DMS153 treated with DMSO at 0.1 percent for 48 hours (cell line): ENCODE measurements around the gene CCSER1.
"Not testable (repeated sequence)": the region's sequence is repeated elsewhere in the genome, so short reads cannot be mapped to it uniquely, and the experiment has no call there.

Experiments used
- DNase-seq: peaks from one replicate; lab custom pipeline; 2025; ENCODE audit not compliant: unreplicated experiment; lab: John Stamatoyannopoulos, UW

The CCSER1 gene

DNA sequence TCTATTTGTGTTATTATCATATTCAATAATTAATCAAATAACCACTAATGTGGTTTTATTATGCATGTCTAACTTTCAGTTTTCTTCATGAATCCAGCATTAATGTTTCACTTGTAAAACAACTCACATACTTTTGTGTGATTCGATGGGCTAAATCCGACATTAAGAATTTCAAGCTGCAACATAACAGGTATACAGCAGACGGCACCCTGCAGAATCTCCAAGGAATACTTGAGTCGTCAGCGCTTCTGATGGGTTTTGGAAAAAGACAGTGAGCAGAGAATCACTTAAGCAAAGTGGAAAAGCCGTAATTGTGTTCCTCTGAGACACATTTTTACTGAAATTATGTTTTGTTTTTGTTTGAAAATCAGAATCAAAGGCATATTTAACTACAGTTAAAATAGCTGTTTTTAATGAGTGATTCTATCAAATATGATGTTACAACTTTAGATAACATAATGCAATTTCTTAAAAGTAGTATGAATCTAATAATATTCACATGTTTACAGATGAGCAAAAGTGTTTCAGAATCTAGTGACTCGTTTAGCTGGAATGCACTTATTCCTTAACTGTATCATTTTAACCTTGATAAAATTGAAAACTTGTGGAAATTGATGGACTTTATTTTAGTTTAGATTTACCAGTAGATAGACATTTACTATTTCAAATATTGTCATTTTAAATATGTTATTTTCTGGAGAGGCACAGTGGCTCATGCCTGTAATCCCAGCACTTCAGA, 514.8 kb downstream of the CCSER1 start:
- no peak for DNase-seq

DNA sequence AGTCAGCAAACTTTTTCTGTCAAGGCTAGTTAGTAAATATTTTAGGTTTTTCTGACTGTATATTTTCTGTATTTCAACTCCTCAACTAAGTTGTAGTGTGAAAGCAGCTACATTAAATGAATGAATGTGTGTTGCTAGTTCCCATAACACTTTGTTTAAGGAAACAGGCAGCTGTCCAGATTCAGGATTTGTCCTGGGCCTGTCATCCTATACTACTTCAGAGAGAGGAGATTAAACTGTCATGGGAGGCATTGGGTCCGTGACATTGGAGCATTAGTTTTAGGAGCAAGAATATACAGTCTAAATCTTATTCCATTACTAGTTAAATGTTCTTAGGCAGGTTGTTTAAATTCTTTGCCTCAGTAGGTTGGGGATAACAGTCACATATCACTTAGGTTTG, 516.0 kb downstream of the CCSER1 start:
- no peak for DNase-seq

DNA sequence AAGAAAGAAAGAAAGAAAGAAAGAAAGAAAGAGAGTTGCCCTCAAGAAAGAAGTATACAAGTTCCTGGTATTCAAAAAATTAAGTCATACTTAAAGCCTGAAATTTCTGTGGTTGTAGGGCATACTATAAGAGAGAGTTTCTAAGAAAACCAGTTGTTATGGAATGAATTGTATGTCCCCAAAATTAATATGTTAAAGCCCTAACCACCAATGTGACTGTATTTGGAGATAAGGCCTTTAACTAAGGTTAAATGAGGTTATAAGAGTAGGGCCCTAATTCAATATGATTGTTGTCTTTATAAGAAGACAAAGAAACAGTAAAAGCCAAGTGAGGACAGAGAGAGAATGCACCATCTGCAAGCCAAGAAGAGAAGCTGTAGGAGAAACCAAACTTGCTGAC, 521.1 kb downstream of the CCSER1 start:
- no peak for DNase-seq

DNA sequence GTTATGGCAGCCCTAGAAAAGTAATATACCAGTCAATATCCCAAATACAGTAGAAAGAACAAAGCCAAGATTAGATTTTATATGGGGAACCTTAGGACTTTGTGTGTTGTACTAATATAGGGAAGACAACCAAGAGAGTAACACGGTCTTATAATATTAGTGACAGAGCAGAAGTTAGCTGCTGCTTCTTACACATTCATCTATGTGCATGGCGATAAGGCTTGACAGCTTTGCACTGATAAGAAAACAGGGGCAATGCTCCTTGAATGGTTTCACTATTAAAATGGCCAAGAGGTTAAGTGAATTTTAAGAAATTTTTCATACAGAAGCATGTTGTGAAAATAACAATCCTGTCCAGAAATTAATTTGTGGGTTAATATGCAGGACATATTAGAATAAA, 521.6 kb downstream of the CCSER1 start:
- no peak for DNase-seq

DNA sequence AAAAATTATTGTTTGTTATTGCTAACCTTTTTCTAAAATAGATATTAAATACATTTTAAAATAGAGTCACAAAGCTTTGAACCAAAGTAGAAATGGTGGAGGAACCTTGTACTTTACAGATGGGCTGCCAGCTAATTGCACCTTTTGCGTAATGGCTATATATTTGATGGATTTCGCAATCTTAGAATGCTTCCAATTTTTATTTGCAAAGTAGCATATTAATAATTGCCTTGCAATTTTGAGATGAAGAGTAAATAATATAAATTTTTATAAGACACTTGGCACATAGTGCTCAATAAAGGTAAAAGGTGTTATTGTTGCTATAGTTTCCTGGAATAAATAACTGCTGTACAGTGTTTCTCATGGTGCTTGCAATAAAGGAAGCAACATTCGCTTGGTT, 533.5 kb downstream of the CCSER1 start:
- DNase-seq, result no peak

DNA sequence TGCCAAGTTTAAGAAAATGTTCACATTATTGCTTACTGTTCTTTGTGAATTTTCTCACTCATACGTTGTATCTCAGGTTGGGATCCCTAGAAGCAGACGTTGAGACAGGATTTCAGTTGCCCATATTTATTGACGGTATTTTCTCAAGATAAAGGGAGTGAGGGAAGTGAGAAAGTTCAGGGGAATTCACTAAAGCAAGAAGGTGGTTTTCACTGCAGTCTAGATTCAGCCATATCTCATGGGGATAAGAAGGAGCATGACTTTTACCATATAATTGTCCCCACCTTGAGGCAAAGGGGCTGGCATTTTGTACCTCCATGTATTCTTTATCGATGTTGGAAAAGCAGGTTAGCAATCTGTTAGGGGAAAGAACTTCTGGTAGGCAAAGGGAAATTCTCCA, 543.0 kb downstream of the CCSER1 start:
- no peak for DNase-seq

DNA sequence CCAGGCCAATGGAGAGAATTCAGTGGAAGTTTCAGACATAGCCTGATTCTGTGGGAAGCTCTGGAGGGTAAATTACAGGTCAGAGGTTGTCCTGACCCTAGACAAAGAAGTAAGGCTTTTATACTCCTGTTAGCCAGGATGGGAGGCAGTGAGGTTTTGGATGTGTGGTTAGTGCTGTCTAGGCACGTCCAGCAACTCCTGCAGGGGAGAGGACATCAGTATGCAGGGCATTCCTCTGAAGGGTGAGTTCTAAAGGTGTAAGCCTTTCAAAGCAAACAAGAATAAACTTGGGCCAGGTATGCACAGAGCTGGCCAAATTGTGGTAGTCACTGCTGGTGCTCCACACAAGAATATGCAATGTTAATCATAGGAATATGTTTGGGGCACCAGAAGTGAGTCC, 562.5 kb downstream of the CCSER1 start:
- DNase-seq, result no peak

DNA sequence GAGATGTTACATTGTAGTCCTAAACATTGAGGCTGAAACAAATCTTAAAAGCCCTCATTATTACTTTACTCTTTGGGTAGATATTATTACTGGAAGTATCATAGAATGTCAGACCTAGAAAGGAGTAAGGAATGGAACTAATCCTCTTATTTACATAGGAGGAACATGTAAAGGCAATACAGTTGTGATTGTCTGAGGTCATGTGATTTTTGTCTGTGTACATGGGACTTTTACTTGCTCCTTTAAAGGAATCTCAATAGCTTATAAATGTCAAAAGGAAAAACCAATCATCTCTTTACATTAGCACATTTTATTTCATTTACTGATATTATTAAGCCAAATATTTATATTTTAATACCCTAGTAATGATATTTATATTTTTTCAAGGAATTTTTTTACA, 568.2 kb downstream of the CCSER1 start:
- no peak for DNase-seq

DNA sequence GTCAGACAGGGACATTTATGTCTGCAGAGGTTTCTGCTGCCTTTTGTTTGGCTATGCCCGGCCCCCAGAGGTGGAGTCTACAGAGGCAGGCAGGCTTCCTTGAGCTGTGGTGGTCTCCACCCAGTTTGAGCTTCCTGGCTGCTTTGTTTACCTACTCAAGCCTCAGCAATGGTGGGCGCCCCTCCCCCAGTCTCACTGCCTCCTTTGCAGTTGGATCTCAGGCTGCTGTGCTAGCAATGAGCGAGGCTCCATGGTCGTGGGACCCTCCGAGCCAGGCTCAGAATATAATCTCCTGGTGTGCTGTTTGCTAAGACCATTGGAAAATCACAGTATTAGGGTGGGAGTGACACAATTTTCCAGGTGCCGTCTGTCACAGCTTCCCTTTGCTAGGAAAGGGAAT, 578.3 kb downstream of the CCSER1 start:
- not testable (repeated sequence) for DNase-seq

DNA sequence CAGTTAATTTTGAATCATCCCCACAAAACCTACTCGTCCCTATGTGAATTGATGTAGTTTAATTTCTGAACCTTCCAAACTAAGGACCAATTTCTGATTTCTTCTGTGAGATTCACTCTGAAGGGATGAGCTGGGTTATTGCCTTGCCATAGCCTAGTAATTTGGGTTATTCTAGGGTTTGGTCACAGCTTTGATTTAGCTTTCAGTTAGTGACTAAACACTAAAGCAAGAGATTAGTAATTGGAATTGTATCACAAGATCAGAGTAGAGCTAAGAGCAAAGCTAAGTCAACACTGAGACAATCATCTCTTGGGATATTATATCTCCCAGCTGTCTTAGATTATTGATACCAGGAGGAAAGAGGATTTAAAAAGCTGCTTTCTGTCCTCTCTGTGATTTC, 588.0 kb downstream of the CCSER1 start:
- DNase-seq, result no peak

DNA sequence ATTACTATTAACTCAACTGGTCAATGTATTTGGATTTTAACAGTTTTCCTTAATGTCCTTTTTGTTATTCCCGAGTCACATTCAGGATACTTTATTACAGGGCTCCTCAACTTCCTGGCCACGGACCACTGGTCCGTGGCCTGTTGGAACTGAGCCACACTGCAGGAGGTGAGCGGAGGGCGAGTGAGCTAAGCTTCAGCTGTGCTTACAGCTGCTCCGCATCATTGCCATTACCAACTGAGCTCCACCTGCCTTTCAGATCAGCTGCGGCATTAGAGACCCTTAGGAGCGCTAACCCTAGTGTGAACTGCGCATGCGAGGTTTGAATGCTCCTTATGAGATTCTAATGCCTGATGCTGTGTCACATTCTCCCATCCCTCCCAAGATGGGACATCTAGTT, 591.7 kb downstream of the CCSER1 start:
- no peak for DNase-seq

DNA sequence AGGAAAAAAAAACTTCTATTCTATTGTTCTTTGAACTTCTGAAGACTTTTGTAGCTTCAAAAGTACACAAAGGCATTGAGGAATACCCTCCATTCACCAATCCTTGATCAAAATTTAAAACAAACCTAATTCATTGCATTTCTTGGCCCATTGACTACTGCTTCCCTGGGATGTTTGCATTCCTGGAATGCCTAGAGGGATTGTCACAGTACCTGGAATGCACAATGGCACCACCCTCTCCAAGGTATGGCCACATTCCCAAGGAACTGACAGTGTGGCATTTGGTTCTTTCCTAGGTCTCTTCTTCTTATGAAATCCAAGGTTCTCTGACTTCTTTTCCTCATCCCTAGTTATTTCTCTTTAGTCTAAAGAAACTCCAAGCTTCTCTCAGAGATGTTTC, 600.7 kb downstream of the CCSER1 start:
- DNase-seq, result no peak

DNA sequence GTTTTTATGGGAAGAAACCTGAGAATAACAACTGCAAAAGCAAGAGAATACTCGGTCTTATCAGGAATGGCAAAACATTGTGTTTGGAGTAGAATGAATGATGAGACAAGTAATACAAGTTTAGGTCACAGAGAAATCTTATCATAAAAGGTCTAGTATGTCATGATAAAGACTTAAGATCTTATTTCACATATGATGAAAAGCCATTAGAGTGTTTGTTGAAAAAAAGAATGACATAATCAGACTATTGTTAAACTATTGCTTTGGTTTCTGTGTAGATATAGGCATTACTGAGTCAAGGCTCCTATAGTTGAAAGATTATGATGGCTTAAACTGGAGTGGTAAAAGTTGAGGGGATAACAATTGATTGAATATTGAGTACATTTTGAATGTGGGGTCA, 603.6 kb downstream of the CCSER1 start:
- DNase-seq, result no peak

DNA sequence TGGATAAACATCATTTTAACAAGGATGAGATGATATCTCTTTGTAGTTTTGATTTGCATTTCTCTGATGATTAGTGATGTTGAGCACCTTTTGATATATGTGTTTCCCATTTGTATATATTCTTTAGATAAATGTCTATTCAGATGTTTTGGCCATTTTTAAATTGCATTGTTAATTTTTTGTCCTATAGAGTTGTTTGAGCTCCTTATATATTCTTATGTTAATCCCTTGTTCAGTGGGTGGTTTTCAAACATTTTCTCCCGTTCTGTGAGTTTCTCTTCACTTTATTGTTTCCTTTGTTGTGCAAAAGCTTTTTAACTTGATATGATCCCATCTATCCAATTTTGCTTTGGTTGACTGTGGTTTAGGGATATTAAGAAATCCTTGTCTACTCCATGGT, 606.0 kb downstream of the CCSER1 start:
- DNase-seq, result no peak

DNA sequence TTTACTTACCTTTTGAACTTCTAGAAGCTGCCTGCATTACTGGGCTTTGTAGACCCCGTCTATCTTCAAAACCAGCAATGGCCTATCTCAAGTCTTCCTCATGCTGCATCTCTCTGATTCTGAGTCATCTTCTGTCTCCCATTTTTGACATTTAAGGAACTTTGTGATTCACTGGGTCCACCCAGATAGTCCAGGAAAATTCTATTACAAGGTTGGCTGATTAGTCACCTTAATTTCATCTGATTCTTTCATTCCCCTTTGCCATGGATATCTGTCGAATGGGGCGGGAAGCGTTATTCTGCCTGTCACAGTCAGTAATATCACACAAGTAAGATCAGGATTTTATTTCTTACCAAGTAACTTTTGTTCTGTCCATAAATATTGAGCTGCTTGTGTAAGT, 618.0 kb downstream of the CCSER1 start:
- DNase-seq, result no peak

DNA sequence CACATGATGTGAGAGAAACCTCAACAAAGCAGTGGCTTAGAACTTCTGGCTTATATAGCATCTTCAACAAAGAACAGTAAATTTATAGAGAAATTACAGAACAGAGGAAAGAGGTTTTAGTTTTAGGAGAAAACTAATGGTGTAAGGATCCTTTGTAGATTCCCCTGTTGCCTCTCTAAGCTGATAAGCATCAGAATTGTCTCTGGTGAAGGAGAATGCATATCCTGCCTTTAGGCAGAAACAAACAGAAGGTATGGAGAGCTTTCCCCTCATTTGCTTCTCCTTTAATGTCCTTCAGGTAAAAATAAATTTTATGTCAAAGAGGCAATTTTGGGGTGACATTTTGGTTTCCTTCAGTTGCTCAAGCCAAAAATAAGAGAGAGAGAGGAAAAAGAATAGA, 625.9 kb downstream of the CCSER1 start:
- no peak for DNase-seq

DNA sequence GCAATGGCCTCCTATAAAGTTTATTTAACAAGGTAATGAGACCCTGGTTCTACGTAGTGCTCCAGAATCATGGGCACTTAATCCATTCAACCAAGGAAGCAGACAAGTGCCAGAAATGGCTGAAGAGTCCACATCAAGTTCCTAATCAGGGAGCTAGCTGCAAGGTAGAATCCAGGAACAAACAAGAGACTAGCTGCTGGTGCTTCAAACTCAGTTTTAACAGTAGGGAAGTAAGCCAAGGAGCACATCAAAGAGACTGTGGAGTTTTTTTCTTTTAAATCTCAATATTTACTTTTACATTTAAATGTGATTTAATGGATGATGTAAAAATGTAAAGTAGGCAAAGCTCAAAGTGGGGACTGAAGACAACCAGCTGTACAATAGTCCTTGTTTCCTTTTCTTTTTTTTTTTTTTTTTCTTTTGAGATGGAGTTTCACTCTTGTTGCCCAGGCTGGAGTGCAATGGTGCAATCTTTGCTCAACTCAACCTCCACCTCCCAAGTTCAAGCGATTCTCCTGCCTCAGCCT, 630.4 kb downstream of the CCSER1 start:
- DNase-seq, result no peak

DNA sequence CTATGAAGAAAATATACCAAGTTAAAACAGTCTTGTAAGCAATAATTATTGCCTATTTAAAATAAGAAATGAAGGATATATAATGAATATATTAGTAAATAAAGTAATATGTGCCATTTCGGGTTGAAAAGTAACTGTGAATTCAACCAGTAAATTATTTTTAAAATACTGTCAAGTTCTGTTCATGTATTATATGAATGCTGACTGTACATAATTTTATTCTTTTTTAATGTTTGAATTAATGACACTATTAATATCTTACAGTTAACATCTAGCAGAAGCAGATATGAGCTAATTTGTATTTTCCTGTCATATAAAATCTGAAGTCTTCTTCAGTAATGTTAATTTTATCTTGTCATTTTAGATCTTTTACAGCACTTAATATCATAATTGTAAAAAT, 632.9 kb downstream of the CCSER1 start:
- no peak for DNase-seq

DNA sequence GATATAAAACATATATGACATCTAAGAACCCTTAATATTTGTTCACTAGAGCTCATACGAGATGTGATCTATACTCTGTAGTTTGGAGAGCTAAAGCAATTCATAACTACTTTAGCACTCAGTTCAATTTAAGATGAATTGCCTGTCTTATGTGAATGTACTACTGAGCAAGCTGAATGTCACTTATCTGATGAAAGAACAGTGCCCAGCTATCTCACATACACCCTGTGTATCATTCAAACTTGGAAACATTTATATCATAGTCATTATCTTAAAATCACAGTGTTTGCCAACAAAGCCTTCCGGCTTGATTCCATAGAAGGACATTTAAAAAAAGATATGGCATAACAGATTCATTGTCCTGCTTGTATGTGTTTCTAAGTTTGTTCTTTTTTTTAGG, 639.6 kb downstream of the CCSER1 start:
- no peak for DNase-seq

DNA sequence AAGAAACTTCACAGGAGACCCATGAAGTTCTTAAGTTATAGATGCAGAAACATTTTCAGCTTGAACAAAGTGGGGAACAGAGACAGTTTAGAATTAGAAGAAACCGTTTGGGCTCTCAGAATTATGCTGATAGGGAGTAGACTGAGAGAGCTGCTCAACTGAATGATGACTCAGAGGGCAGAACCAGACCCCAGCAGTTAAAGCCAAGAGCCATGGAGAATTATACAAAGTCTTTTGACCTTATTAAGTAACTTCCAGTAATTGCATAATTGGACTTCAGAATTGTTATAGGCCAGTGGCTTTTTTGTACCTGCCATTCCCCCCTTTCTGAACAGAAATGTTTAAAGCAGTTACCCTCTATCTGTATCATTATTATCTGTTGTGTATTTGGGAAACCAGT, 642.1 kb downstream of the CCSER1 start:
- no peak for DNase-seq

DNA sequence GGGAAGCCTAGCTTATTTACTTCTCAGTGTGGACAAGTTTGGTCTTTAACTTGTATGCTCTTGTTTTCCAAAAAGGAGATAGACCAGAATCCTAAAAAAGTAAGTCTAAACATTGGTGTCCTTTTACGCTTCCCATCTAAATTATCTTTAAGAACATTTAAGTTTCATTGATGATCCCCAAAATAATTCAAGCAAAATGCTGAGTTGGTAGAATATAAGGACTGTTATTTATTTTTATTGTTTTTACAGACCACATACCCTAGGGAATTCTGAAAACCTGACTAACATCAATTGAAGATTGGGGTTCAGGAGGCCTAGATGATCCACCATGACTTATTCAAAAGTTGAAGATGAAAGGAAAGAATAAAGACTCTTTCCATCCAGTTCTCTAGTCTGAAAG, 653.0 kb downstream of the CCSER1 start:
- no peak for DNase-seq

DNA sequence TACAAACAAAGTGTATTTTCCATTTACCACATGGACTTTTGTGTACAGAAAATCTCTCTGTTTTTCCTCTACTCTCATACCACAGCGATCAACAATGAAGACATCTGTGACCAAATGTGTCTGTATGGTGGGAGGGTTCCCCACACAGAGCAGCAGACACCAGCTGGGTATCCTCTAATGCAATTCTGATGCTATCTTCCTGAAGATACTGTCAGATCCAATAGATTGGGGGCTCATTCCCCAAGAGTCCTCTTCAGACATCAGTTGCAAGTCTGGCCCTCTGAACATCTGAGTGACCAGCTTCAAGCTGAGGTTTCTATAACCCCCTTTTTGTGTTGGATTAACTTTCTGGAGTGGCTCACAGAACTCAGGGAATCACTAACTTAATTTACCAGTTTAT, 659.4 kb downstream of the CCSER1 start:
- no peak for DNase-seq

DNA sequence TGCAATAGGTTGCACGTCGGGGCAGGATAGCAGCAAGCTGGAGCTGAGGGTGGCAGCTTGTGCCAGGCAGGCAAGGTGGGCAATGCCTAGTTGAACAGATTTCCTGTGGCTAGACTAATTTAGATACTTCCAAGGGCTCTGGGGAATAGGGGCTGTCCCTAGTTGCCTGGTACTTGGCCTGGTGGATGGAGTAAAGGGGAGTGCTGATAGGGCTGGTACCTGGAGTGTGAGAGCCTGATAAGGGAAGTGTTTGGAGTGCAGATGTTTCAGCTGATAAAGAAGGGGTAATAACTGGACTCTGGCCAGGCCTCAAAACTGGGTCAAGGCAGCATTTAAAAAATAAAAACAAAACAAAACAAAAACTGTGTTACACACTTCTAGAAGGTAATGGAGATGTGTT, 665.5 kb downstream of the CCSER1 start:
- no peak for DNase-seq
